Measurements from ENCODE around the gene LHFPL6.

LHFPL6 gene

DNA sequence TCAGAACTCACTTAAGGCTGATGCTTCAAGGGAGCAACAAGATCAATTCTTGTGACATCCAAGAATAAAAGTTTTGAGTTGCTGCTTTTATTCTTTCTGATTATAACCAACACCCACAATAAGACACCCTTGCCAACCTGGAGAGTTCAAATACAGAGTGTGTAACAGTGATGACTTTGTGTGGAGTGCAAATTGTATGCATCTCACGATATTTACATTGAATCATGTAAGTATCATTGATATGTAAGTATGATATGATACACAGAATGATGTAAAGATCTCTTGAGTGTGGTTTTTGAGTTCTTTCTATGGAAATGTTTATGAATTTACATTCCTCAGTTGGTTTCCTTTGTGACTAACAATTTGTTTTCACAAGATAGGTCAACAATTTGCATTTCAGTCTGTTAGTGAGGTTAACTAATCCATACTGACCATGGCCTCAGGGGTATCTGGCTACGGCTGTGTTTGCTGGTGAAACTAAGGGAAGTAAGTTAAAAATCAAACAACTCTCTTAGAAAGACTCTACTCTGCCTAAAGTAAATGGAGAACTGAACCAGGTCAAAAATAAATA, 12.4 kb downstream of the LHFPL6 start:
- no peak for DNase-seq (ENCODE audit: low spot score)

GRCh38 chr13:39588384-39588783, 14.6 kb downstream of the LHFPL6 start:
- no peak for DNase-seq (ENCODE audit: low spot score)

DNA sequence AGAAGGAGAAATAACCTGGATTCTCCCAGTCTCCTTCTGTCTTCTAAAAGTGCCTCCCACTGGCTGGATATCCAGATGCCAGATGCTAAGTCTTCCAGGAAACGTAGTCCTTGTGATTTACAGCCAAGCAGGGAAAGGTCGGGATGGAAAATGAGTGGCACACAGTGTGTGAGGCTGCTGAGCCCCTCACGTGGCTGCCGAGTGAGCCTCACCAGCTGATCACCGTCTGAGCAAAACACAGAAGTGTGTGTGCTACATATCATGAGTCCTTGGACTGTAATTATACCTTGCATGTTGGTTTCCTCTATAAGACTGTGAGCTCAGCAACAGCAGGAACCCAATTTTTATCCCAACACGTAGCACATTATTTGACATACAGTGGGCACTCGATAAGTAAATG, 15.1 kb downstream of the LHFPL6 start:
- DNase-seq (ENCODE audit: low spot score), result no peak

DNA sequence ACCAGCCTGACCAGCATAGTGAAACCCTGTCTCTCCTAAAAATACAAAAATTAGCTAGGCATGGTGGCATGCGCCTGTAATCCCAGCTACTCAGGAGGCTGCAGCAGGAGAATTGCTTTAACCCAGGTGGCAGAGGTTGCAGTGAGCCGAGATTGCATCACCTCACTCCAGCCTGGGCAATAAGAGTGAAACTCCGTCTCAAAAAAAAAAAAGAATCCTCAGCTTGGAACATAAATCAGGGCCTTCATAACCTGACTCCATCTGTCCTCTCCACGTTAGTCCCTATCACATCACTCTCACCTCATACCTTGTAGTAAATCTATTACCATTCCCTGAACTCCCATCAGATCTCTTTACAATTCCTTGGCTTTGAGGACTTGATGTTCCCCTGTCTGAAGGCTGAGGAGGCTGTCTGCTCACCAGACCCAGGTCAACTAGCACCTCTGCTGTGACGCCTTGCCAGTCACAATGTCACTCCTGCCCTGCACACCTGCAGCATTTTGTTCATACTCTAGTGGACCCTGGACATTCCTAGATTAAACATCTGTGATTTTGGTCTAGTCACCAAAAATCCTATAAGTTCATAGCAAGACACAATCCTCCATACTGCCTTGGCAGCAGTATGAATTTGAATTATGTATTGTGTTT, 15.9 kb downstream of the LHFPL6 start:
- DNase-seq (ENCODE audit: low spot score), result no peak

GRCh38 chr13:39586151-39586550, 16.8 kb downstream of the LHFPL6 start:
- no peak for DNase-seq (ENCODE audit: low spot score)

GRCh38 chr13:39585219-39585618, 17.8 kb downstream of the LHFPL6 start:
- no peak for DNase-seq (ENCODE audit: low spot score)

GRCh38 chr13:39580881-39581575, 22.0 kb downstream of the LHFPL6 start:
- DNase-seq (ENCODE audit: low spot score), result no peak

DNA sequence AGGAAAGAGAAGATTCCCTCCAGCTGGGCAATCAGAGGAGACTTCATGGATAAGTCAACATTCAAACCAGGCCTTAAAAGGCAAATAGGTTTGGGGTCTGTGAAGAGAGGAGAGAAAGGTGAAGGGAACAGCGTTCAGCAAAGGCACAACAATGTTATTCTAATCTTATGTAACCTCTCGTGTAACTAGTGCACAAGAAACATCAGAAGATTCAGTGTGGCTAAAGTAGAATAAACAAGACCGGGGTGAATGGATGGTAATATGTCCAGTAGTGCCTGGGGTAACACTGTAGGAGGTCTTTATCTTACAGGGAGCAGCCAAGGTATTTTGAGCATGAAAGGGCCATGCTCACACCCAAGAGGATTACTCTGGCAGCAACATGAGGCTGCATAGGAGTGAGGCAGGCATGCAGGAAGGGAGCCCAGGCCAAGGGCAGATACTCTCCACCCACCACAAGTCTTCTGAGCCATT, 24.1 kb downstream of the LHFPL6 start:
- DNase-seq (ENCODE audit: low spot score), result no peak

DNA sequence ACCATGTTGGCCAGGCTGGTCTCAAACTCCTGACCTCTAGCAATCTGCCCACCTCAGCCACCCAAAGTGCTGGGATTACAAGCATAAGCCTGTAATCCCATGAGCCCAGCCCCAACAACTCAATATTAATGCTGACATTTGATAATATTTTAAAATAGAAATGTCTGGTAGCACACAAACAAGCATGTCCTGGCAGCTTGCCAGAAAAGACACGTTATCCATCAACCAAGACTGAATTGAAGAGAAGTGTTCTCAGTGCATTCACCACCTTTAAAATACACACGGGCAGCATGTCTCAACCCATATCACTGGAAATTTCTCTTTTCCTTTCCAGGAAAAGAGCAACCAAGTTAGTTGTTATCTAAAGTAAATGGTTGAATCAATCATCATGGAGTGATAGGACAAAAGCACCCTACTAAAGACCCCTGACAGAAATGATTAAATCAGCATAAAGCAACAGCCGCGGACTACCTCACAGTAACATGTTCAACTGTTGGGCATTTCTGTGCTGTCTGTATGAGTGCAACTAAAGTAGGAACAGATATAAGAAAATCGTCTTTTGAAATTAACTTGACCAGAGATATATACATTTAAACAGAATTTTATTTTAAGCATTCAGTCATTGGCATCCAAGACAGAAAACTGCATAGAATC, 25.0 kb downstream of the LHFPL6 start:
- DNase-seq (ENCODE audit: low spot score), result no peak

GRCh38 chr13:39577203-39577602, 25.8 kb downstream of the LHFPL6 start:
- no peak for DNase-seq (ENCODE audit: low spot score)

GRCh38 chr13:39575641-39576238, 27.3 kb downstream of the LHFPL6 start:
- DNase-seq (ENCODE audit: low spot score), result no peak

- DNase-seq (ENCODE audit: low spot score), result no peak
Observed at GRCh38 chr13:39571502-39572092, 31.4 kb downstream of the LHFPL6 start.

DNA sequence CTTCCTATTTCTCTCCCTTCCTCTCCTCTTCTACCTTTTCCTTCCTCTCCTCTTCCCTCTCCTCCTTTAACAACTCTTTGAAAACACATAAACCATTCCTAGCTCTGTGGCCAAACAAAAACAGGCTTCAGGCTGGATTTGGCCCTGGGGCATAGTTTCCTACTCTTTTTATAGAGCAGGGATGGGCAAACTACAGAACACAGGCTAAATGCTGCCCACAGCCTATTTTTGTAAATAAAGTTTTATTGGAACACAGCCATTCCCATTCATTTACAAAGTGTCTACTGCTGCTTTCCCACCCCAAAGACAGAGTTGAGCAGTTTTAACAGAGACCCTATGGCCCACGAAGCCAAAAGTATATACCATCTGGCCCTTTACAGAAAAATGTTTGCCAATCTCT, 35.4 kb downstream of the LHFPL6 start:
- no peak for DNase-seq (ENCODE audit: low spot score)

- no peak for DNase-seq (ENCODE audit: low spot score)
Observed at GRCh38 chr13:39566216-39566869, 36.6 kb downstream of the LHFPL6 start.

DNA sequence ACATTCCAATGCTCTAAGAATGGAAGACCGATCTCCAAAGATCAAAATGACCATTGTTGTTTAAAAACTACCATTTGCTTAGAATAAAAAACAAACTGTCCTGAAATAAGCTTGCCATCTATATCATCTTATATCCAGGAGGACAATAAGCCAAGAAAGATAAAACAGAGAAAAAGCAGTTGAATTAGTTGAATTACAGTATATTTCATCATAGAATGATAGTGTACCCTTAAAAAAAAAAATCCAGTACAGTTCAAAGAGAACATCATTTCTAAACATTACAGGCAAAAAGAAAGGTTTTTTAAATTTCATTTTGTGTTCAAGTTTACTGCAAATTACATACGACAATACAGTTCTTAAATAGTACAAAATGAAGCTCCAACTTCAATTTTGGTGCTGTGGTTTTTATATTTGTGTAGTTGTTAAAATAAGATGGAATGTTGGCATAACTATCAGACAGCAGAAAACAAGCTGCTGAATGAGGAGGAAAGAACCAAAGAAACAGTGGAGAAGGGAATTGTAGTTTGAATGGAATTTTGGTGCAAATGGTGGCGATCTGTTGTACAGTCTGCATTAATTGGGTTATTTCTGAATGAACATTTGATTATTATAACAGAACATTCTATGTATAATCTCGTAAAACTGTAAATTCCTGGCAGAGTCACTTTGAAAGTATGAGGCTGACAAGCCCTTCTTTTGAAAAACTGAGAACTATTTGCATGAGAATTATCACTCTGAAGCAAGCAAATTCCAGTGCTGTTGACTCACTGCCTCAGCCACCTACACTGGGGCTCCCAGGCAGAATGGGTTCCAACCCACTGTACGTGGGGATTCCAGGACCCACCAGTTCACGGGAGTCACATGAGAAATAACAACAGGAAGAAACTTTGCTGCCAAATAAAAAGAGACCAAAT, 37.7 kb downstream of the LHFPL6 start:
- DNase-seq (ENCODE audit: low spot score), result no peak

GRCh38 chr13:39563470-39563735, 39.6 kb downstream of the LHFPL6 start:
- DNase-seq (ENCODE audit: low spot score), result no peak

DNA sequence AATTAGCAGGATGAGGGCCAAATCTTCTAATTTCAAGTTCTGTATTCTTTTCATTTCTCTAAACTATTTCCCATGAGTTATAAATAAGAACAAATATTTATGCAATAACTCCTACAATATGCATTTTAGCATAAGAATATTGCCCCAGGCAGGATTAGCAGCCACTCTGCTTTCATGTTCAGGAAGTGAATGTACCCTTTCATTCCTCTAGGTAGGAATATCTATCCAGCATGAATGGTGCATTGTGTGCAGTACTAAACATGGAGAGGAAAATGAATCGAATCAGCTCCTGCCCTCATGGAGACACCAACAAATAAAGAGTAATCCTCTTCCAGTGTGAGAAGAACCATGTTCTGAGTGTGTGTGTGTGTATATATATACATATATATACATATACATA, 41.0 kb downstream of the LHFPL6 start:
- DNase-seq (ENCODE audit: low spot score), result no peak

- DNase-seq (ENCODE audit: low spot score), result no peak
Observed at GRCh38 chr13:39559847-39560246, 43.1 kb downstream of the LHFPL6 start.

- DNase-seq (ENCODE audit: low spot score), result no peak
Observed at GRCh38 chr13:39557285-39557955, 45.6 kb downstream of the LHFPL6 start.

GRCh38 chr13:39556866-39557265, 46.1 kb downstream of the LHFPL6 start:
- no peak for DNase-seq (ENCODE audit: low spot score)

Data from pons (tissue), 1 donor.